Motor neuron (in vitro differentiated cells): ENCODE results near the gene GTF2A1L. TPM values are rescaled to one million over a fixed set of nuclear protein-coding genes. Genes with fewer than 3 reads are reported as not detected.

Experiments used
- ATAC-seq, 8 experiments: fragments of 200-7000 bp; cut with Tn5 transposase; replicated peaks in 6 of 8; 2 replicates each; pipeline ENCODE4 v1.8.0; 2021; ENCODE audit warnings: mild to moderate bottlenecking in 8 of 8, moderate library complexity in 8 of 8
- H3K27ac ChIP-seq, 2 donors: fragments of 250-450 bp; sonication (Bioruptor Pico); 2 replicates each; pipeline ENCODE4 v1.9.0; 2021; ENCODE audit warnings: antibody characterized with exemption in 2 of 2, mild to moderate bottlenecking in 2 of 2, moderate library complexity in 1 of 2
- H3K4me1 ChIP-seq, 2 donors: fragments of 250-450 bp; sonication (Bioruptor Pico); replicated peaks in 1 of 2; 2 replicates each; pipeline ENCODE4 v1.6.1; 2021; ENCODE audit warnings: antibody characterized with exemption in 2 of 2, mild to moderate bottlenecking in 2 of 2, moderate library complexity in 1 of 2
- H3K4me3 ChIP-seq, 5 donors: fragments of 250-450 bp; sonication (Bioruptor Pico); 2 replicates each; pipeline ENCODE4 v1.9.0; 2021; ENCODE audit warnings: antibody characterized with exemption in 5 of 5, mild to moderate bottlenecking in 5 of 5, moderate library complexity in 4 of 5
- WGBS, 10 experiments: fragments of 450-650 bp; shearing (Covaris generic); methylation state at CpG; one replicate each; pipeline ENCODE4 v1.0.0; 2022; 5-methylcytosine and 5-hydroxymethylcytosine counted together
- in situ Hi-C, 9 experiments: fragments of 400-800 bp; cut with MboI; loops; one replicate each; pipeline ENCODE4 v1.15.0; 2021; ENCODE audit warnings: low sequenced_read_pairs in 9 of 9, low pct_unique_long_range_greater_than_20kb in 2 of 9; ENCODE audit not compliant: unreplicated experiment in 9 of 9
- total RNA-seq, 8 experiments: library from RNA; unstranded; fragments of 300-600 nt; gene quantifications; 2 replicates each; pipeline versions ENCODE4 v1.2.3 to v1.2.4, GENCODE V29; 2022

GTF2A1L gene
- total RNA-seq = 10 to 100 TPM in 1 of 8 experiments, 1 to 10 TPM in 3, under 1 TPM in 4; 0.54 to 19.0 (median 0.99) TPM

GRCh38 chr2:48617618-48618017, at the start of gene GTF2A1L:
TSS of gene GTF2A1L (plus strand) at chr2:48617856. CDS start at chr2:48617875, 19 bp downstream.
- ATAC-seq = no peak

GRCh38 chr2:48568547-48568946, 49.1 kb upstream of the GTF2A1L start:
- in situ Hi-C loops = no loop called here
- H3K4me3 ChIP-seq = no peak overlapping the region
- no peak overlapping the region for H3K27ac ChIP-seq
- 60 to 100% (median 96%) methylated on average over 1 to 4 of the region's 4 CpGs; no CpG with 5 or more reads in 4 of the 10 experiments for WGBS, 10 experiments
- H3K4me1 ChIP-seq = peaks cover 4 to 21% of the 10 kb centered on the region in 2 donors
- peak in 1 of 8 experiments; percentile 19 for ATAC-seq

More at GRCh38 chr2:48617618-48618017, at the start of gene GTF2A1L:
- H3K4me1 ChIP-seq = no peaks in the 10 kb centered on the region
- in situ Hi-C loops = loop anchor here in 2 of 9 experiments (25.0 kb wide), 3 partner anchors 120 to 1870 kb away; no protein-coding TSS in a partner anchor
- H3K4me3 ChIP-seq = no peak within 1 kb of the TSS
- no peak within 1 kb of the TSS for H3K27ac ChIP-seq
- WGBS, 10 experiments = 65 to 100% (median 95%) methylated on average over 1 to 21 of the region's 26 CpGs

GRCh38 chr2:48569433-48569832, 48.2 kb upstream of the GTF2A1L start:
- peaks cover 4 to 21% of the 10 kb centered on the region in 2 donors for H3K4me1 ChIP-seq
- no peak overlapping the region for H3K27ac ChIP-seq
- H3K4me3 ChIP-seq = no peak overlapping the region
- in situ Hi-C loops = no loop called here
- no peak for ATAC-seq

- ATAC-seq = peak in 5 of 8 experiments; percentile 99
- in situ Hi-C loops = no loop called here
- H3K4me3 ChIP-seq = no peak overlapping the region
- WGBS, 10 experiments = 0 to 100% (median 20%) methylated on average over 1 to 3 of the region's 5 CpGs; no CpG with 5 or more reads in 3 of the 10 experiments
- peak overlapping the region in 1 of 2 donors; percentile 51 for H3K27ac ChIP-seq
- H3K4me1 ChIP-seq = peaks cover 4 to 17% of the 10 kb centered on the region in 2 donors
Measured at GRCh38 chr2:48572816-48573215, 44.8 kb upstream of the GTF2A1L start.

GRCh38 chr2:48574353-48575287, 43.0 kb upstream of the GTF2A1L start:
- Histone ChIP-seq H3K4me3 (no peak overlapping the region), H3K4me1 (peaks cover 4 to 14% of the 10 kb centered on the region in 2 donors), H3K27ac (no peak overlapping the region)
- 45 to 100% (median 94%) methylated on average over 1 to 9 of the region's 9 CpGs for WGBS, 10 experiments
- in situ Hi-C loops = no loop called here
- peak in 2 of 8 experiments; percentile 43 to 95 for ATAC-seq

- peaks cover under 1 to 1% of the 10 kb centered on the region in 2 donors for H3K4me1 ChIP-seq
- ATAC-seq = no peak
- no peak overlapping the region for H3K4me3 ChIP-seq
- 62 to 100% (median 91%) methylated on average over 1 to 4 of the region's 4 CpGs; no CpG with 5 or more reads in 2 of the 10 experiments for WGBS, 10 experiments
- no peak overlapping the region for H3K27ac ChIP-seq
- in situ Hi-C loops = no loop called here
Measured at GRCh38 chr2:48578313-48578712, 39.3 kb upstream of the GTF2A1L start.

GRCh38 chr2:48583961-48584360, 33.7 kb upstream of the GTF2A1L start:
- no peak overlapping the region for H3K4me3 ChIP-seq
- no peak overlapping the region for H3K27ac ChIP-seq
- H3K4me1 ChIP-seq = peaks cover 17 to 30% of the 10 kb centered on the region in 2 donors
- no peak for ATAC-seq
- 74 to 100% (median 100%) methylated on average over 1 to 3 of the region's 3 CpGs; no CpG with 5 or more reads in 4 of the 10 experiments for WGBS, 10 experiments
- in situ Hi-C loops = no loop called here

GRCh38 chr2:48584551-48584950, 33.1 kb upstream of the GTF2A1L start:
- Histone ChIP-seq H3K4me3 (no peak overlapping the region), H3K27ac (no peak overlapping the region), H3K4me1 (peaks cover 20 to 35% of the 10 kb centered on the region in 2 donors)
- 100% methylated on average over 1 to 2 of the region's 4 CpGs; no CpG with 5 or more reads in 7 of the 10 experiments for WGBS, 10 experiments
- ATAC-seq = no peak
- in situ Hi-C loops = no loop called here

- H3K4me1 ChIP-seq = peaks cover 28 to 38% of the 10 kb centered on the region in 2 donors
- H3K27ac ChIP-seq = peak overlapping the region in 1 of 2 donors; percentile 12
- no peak overlapping the region for H3K4me3 ChIP-seq
- 0 to 100% (median 70%) methylated on average over 1 to 4 of the region's 4 CpGs; no CpG with 5 or more reads in 3 of the 10 experiments for WGBS, 10 experiments
- ATAC-seq = no peak
- in situ Hi-C loops = no loop called here
Measured at GRCh38 chr2:48586433-48586832, 31.2 kb upstream of the GTF2A1L start.

GRCh38 chr2:48587560-48587959, 30.1 kb upstream of the GTF2A1L start:
- Histone ChIP-seq H3K4me1 (peaks cover 28 to 38% of the 10 kb centered on the region in 2 donors), H3K27ac (peak overlapping the region in 1 of 2 donors; percentile 65), H3K4me3 (no peak overlapping the region)
- WGBS, 10 experiments = 33 to 83% (median 44%) methylated on average over 1 to 4 of the region's 5 CpGs; no CpG with 5 or more reads in 4 of the 10 experiments
- peak in 6 of 8 experiments; percentile 18 to 89 (median 80) for ATAC-seq
- in situ Hi-C loops = no loop called here

GRCh38 chr2:48587961-48588360, 29.7 kb upstream of the GTF2A1L start:
- WGBS, 10 experiments = 67 to 100% (median 93%) methylated on average over 1 to 3 of the region's 3 CpGs; no CpG with 5 or more reads in 3 of the 10 experiments
- Histone ChIP-seq H3K4me1 (peaks cover 28 to 38% of the 10 kb centered on the region in 2 donors), H3K27ac (peak overlapping the region in 1 of 2 donors; percentile 44), H3K4me3 (no peak overlapping the region)
- no peak for ATAC-seq
- in situ Hi-C loops = no loop called here

- no peak overlapping the region for H3K4me3 ChIP-seq
- peaks cover 28 to 38% of the 10 kb centered on the region in 2 donors for H3K4me1 ChIP-seq
- no peak for ATAC-seq
- H3K27ac ChIP-seq = no peak overlapping the region
- 50 to 100% (median 64%) methylated on average over 1 of the region's 1 CpG; no CpG with 5 or more reads in 5 of the 10 experiments for WGBS, 10 experiments
- in situ Hi-C loops = no loop called here
Measured at GRCh38 chr2:48588745-48589144, 28.9 kb upstream of the GTF2A1L start.

GRCh38 chr2:48589170-48589767, 28.4 kb upstream of the GTF2A1L start:
- ATAC-seq = peak in 3 of 8 experiments; percentile 39 to 50 (median 44)
- H3K4me3 ChIP-seq = no peak overlapping the region
- H3K4me1 ChIP-seq = peaks cover 28 to 38% of the 10 kb centered on the region in 2 donors
- in situ Hi-C loops = no loop called here
- no peak overlapping the region for H3K27ac ChIP-seq
- 0 to 82% (median 30%) methylated on average over 2 to 5 of the region's 5 CpGs for WGBS, 10 experiments
